ENCODE measurements around the gene ALDH7A1.
"Not testable (repeated sequence)": the region's sequence is repeated elsewhere in the genome, so short reads cannot be mapped to it uniquely, and the experiment has no call there.

The ALDH7A1 gene

DNA sequence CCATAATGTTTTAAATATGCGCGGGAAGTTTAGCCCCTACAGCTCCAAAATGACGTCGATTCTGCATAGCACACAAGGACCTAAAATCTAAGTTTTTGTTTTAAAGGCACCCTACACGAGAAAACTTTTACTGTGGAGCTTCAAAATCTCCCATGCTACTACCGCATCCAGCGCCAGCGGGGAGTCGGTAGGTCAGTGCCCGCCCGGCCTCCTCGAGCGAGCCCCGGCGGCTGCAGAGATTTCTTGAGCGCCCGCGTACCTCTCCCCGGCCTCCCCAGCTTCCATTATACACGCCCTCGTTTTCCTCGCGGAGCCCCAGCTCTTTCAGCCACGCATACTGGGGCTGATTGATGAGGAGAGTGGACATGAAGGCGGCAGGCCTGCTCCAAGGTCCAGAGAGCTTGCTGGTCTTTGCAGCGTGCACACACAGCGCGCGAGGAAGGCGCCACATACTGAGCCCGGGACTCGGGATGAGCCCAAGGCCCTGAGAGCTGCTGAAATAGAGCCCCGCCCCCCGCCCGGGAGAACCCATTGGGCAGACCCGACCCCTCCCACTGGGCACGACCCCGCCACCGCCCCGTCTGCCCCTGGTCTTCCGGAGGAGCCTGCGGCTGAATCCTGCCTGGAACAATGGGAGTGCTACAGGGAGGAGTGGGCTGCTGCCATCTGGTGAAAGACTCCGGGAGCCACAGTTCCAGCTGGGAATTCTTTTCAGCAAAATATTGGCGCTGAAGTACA lies at the start of gene ALDH7A1:
ALDH7A1 (minus strand) TSS at position 472 of the 738 bp plus-strand sequence; CDS start at position 451, 21 bp downstream.
- DNase-seq (ENCODE audit: low read depth), result peak; percentile 90

- DNase-seq (ENCODE audit: low read depth), result no peak
These were observed 46.4 kb upstream of the ALDH7A1 start for GRCh38 chr5:126641387-126641786.

GRCh38 chr5:126640866-126641265 lies 45.8 kb upstream of the ALDH7A1 start:
- no peak for DNase-seq (ENCODE audit: low read depth)

DNA sequence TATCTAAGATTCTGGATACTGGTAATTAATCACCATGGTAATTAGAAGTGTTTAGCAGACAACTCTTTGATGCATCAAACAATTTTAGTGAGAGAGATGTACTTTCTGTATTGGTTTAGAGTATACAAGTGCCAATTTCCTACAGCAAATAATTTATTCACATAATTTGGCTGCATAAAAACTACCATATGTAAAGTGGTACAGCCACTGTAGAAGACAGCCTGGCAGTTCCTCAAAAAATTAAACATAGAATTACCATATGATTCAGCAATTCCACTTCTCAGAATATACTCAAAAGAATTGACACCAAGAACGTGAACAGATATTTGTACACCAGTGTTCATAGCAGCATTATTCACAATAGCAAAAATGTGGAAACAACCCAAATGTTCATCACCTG lies 41.9 kb upstream of the ALDH7A1 start:
- DNase-seq (ENCODE audit: low read depth), result no peak

GRCh38 chr5:126635585-126635984 lies 40.6 kb upstream of the ALDH7A1 start:
- DNase-seq (ENCODE audit: low read depth), result no peak

DNA sequence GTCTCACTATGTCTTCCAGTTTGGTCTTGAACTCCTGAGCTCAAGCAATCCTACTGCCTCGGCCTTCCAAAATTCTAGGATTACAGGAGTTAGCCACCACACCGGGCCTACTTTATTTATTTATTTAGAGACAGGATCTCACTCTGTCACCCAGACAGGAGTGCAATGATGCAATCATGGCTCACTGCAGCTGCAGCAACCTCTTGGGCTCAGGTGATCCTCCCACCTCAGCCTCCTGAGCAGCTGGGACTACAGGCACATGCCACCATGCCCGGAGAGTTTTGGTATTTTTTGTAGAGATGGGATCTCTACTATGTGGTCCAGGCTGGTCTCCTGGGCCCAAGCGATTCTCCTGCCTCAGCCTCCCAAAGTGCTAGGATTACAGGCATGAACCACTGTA lies 38.5 kb upstream of the ALDH7A1 start:
- DNase-seq (ENCODE audit: low read depth), result no peak

GRCh38 chr5:126631920-126632319 lies 36.9 kb upstream of the ALDH7A1 start:
- DNase-seq (ENCODE audit: low read depth), result no peak

DNA sequence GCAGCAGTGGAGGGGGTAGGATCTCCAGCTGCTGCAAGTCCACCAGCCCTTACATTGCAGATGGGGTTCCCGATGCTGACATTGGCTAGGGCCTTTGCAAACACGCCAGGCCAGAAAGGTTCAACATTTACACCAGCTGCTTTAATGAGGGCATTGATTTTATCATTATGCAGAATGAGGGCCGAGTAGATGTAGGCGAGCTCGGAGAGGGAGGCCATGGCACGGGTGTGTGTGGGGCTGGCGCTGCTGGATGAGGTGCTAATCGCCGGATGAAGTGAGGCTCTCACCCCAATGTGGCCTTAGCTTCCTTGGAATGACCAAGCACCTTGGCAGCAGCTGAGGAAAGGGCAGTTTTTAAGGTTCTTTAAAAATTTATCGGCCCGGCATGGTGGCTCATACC lies 33.1 kb upstream of the ALDH7A1 start:
- no peak for DNase-seq (ENCODE audit: low read depth)

GRCh38 chr5:126624534-126624933 lies 29.5 kb upstream of the ALDH7A1 start:
- DNase-seq (ENCODE audit: low read depth), result peak; percentile 67

- no peak for DNase-seq (ENCODE audit: low read depth)
These were observed 24.8 kb upstream of the ALDH7A1 start for GRCh38 chr5:126619781-126620180.

- not testable (repeated sequence) for DNase-seq (ENCODE audit: low read depth)
These were observed 22.6 kb upstream of the ALDH7A1 start for GRCh38 chr5:126617603-126618002.

GRCh38 chr5:126615286-126615685 lies 20.3 kb upstream of the ALDH7A1 start:
- DNase-seq (ENCODE audit: low read depth), result no peak

DNA sequence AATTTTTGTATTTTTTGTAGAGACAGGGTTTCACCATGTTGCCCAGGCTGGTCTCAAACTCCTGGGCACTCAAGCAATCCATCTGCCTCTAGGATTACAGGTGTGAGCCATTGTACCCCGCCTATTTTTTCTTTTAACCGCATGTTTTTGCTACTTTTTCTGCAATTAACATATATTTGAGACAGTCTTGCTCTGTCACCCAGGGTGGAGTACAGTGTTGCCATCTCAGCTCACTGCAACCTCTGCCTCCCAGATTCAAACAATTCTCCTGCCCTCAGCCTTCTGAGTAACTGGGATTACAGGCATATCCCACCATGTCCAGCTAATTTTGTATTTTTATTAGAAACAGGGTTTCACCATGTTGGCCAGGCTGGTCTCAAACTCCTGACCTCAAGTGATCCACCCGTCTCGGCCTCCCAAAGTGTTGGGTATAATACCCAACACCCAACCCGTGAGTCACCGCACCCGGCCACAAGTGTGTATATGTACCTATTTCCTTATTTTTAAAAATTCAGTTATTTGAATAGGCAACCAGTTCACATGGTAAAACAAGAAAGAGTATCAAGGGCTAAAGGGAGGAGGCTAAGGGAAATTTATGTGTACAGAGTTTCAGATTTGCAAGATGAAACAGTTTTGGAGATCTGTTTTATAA lies 19.0 kb upstream of the ALDH7A1 start:
- no peak for DNase-seq (ENCODE audit: low read depth)

DNA sequence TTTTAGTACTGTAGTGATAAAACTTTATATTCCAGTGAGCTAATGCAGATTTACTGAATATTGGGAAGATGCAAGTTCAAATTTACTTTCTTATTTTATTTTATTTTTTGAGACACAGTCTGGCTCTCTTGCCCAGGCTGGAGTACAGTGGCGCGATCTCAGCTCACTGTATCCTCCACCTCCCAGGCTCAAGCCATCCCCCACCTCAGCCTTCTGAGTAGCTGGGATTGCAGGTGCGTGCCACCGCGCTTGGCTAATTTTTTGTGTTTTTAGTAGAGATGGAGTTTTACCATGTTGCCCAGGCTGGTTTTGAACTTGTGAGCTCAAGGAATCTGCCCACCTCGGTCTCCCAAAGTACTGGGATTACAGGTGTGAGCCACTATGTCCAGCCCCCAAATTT lies 15.6 kb upstream of the ALDH7A1 start:
- DNase-seq (ENCODE audit: low read depth), result no peak

GRCh38 chr5:126610160-126610559 lies 15.1 kb upstream of the ALDH7A1 start:
- DNase-seq (ENCODE audit: low read depth), result no peak

GRCh38 chr5:126605525-126605924 lies 10.5 kb upstream of the ALDH7A1 start:
- no peak for DNase-seq (ENCODE audit: low read depth)

DNA sequence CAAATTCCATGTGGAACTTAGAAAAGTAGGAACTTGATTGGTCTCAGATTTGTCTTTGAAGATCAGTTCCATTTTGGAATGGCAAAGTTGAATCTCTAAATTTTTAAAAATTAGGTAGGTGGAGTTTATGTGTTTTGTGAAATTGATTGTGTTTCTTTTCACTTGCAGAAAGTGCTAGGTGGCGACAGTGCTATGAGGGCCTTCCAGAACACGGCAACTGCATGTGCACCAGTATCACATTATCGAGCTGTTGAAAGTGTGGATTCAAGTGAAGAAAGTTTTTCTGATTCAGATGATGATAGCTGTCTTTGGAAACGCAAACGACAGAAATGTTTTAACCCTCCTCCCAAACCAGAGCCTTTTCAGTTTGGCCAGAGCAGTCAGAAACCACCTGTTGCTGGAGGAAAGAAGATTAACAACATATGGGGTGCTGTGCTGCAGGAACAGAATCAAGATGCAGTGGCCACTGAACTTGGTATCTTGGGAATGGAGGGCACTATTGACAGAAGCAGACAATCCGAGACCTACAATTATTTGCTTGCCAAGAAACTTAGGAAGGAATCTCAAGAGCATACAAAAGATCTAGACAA lies 8.5 kb upstream of the ALDH7A1 start:
- DNase-seq (ENCODE audit: low read depth), result no peak

GRCh38 chr5:126600631-126601511 lies 5.9 kb upstream of the ALDH7A1 start, which contains the start of gene PHAX:
Gene PHAX, plus strand, starts transcription at chr5:126600947. Its CDS starts 16 bp downstream, at chr5:126600963.
- peak; percentile 53 for DNase-seq (ENCODE audit: low read depth)

GRCh38 chr5:126599971-126600630 lies 5.1 kb upstream of the ALDH7A1 start:
- not testable (repeated sequence) for DNase-seq (ENCODE audit: low read depth)

- DNase-seq (ENCODE audit: low read depth), result no peak
These were observed 4.5 kb upstream of the ALDH7A1 start for GRCh38 chr5:126599499-126599898.

DNA sequence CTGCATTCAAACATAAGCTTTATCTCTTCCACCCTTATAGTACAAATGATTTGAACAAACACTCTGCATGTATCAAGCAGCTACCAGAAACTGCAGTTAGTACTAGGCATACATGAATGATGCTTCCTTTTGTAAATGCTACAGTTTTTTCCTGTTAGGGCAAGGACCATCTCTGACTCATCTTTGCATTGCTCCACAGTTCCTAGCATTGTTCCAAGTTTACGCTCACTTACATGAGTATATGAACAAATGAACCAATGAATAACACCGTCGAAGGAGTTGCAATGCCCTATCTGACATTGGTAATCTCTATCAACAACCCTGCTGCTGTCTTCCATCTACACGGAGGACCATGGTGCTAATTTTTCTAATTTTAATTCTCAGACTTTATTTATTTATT lies 2.1 kb upstream of the ALDH7A1 start:
- DNase-seq (ENCODE audit: low read depth), result peak; percentile 62
